Measurements from ENCODE around the gene SLC6A11.

Gene SLC6A11

GRCh38 chr3:10933805-10934481, 117.9 kb downstream of the SLC6A11 start:
- DNase-seq = no peak

DNA sequence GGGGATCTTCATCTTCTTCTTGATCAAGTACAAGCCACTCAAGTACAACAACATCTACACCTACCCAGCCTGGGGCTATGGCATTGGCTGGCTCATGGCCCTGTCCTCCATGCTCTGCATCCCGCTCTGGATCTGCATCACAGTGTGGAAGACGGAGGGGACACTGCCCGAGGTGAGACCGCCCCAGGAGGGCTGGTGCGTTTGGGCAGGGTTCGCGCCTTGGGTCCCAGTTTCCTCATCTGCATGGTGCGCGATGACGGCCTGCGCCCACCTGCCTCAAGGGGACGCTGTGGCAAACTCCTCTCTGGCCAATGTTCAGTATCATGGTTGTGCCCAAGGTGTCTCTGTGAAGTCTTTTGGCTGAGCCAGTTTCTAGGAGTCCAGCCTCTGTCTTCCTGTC, 119.0 kb downstream of the SLC6A11 start:
- DNase-seq = no peak

DNA sequence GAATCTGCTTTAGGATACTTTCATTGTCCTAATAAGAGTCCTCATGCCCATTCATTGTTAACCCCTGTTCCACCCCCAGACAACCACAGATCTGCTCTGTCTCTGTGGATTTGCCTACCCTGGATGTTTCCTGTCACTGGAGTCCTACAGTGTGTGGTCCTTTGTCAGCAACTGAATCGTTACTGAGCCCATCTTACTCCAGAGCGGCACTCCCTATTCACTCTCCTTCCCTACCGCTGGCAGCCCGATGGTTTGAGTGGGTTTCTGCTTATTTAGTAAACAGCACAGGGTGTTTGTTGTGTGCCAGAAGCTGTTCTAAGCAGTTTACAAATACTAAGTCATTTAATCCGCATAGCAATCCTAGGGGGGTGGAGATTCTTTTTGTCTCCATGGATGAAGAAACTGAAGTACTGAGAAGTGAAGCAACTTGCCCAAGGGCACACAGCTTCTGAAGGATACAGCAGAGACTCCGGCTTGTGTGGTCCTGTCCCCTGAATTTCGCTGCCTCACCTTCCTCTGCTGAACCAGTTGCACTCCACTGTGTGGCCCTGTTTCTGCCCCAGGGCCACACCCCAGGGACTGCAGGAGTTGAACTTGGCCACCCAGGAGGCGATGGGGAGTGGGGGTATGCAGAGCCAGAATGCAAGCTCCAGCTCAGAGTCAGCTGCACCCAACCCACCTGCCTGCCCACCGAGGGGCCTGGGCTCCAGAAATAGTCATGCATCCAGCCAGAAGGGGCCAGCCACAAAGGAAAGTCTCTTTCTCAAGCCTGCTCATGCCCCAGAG, 120.0 kb downstream of the SLC6A11 start:
- DNase-seq = no peak

DNA sequence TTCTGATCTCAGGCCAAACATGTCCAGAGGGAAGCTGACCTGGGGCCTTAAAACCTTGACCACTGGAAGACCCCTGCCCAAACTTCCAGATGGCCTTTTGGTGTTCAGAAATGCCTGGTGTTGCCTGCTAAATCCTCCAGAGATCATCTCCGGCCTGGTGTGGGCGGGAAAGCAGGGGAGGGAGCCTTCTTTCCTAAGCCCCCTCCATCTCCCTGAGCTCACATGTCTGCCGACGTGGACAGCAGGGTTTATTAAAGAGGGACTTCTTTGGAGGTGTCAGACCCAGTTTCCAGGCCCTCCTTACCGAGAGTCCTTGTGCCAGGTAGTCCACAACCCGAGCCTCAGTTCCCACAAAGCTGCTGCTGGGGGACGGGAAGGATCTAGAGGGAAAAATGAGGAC, 120.7 kb downstream of the SLC6A11 start:
- no peak for DNase-seq

DNA sequence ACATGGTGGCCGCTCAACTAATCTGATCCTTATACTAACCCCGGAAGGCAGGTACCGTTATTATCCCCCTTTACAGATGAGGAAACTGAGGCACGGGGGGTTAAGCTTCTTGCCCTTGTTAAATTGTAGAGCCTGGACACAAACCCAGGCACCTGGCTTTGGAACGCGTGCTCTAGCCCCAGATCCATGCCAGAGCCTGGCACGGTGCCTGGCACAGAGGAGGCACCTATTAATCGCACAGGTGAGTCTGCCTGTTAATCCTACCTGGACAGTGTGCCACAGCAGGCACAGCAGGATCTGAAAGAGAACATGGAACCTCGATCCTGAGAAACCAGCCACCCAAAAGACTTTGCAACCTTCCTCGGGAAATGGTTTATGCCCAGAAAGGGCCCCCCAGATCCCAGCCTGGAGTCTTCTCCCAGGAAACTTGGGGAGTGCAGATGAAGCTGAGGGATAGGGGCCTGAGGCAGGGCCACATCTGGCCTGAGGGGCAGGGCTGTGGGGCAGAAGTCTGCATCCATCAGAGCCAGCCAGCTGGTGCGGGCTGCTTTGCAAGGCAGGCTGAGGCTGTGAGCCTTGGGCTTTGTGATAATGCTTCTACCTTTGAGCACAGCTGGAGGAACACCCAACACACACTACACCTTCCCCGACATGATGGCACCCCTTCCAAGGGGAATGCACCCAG, 121.3 kb downstream of the SLC6A11 start:
- DNase-seq = no peak

- DNase-seq = no peak
These were observed 123.5 kb downstream of the SLC6A11 start for GRCh38 chr3:10939556-10939955.

GRCh38 chr3:10940106-10940505, 124.1 kb downstream of the SLC6A11 start:
- DNase-seq = no peak

GRCh38 chr3:10941972-10942371, 125.9 kb downstream of the SLC6A11 start:
- DNase-seq = no peak

DNA sequence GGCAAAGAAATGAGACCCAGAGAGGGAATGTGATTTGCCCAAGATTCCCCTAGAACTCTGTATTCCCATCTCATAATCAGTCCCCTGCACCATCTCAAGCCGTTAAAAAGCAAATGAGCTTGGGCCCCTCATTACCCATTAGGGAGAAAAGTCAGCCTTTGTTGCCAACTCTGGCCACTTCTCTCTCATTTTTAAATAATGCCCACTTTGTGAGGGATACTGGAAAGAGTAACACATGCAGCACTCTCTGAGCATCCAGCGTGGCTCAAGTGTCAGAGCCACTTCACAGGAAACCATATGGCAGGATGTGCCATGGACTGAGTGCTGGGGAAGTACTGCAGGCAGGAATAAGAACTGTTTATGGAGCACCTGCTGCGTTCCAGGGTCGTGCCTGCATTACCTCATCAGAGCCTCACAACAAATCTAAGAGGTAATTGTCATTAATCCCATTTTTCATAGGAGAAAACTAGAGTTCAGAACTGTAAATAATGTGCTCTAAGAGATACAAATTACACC, 126.7 kb downstream of the SLC6A11 start:
- DNase-seq = no peak

GRCh38 chr3:10944866-10945265, 128.8 kb downstream of the SLC6A11 start:
- DNase-seq = no peak

GRCh38 chr3:10945683-10946287, 129.8 kb downstream of the SLC6A11 start:
- DNase-seq = no peak

GRCh38 chr3:10946526-10946925, 130.5 kb downstream of the SLC6A11 start:
- no peak for DNase-seq

- DNase-seq = no peak
These were observed 132.3 kb downstream of the SLC6A11 start for GRCh38 chr3:10948326-10948725.

DNA sequence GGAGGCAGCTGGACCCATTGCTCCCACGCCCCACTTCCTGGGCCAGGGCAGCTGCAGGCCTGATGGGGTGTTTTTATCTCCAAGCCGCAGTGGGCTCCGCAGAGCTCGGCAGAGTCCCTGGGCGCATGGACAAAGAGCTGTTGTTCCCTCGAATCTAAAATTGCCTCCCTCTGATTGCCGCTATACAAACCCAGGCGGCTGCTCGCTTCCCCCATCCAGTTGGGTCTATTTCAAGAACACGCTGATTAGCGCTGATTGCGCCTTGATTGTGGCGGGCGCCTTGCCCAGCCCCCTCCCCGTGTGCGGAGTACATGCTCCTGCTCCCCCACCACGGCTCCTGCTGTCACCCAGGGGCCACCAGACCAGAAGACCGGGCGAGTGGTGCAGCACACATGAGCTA, 133.2 kb downstream of the SLC6A11 start:
- DNase-seq = no peak

- DNase-seq = no peak
These were observed 134.7 kb downstream of the SLC6A11 start for GRCh38 chr3:10950476-10951294.

DNA sequence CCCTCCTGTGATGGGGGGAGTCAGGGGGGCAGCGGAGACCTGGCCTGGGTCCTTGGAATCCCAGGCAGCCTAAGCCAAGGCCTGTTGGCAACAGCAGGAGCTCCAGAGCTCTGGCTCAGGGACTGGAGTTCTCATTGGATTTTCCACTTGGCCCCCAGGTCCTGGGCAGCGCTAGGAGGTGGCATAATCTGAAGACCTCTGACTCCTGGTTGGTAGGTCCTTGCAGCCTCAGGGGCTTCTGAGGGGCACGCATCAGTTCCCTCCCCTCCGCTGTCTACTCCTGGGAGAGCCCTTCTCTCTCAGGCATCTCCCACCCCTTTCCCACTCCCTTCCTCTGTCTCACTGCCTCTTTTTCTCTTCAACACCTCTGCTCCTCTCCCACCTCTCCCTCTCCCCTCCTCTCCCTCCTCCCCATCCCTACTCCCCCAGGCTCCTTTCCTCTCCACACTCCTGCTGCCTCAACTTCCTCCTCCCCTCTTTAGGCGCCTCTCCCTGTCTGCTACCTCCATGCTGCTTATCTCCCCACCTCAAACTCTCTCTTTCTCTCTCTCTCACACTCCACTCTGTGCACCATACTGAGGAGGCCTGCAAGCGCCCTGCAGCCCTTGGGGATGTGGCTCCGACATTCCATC, 135.4 kb downstream of the SLC6A11 start:
- no peak for DNase-seq

DNA sequence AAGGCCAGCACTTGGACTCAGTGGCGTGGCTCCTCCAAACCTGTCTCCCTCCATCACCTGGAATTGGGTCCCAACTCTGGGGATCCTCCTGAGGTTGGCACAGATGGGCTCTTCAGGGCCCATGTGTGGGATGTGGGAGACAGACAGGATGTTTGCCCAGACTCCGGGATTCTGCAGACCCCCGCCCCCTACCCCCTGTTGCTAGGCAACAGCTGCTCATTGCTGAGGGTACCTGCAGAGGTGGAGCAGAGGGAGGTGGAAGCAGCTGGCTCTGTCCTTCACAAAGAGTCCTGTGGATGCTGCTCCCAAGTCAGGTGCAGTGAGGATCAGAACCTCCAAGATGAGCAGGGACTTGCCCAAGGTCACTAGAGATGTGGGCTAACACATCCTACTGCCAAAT, 136.5 kb downstream of the SLC6A11 start:
- DNase-seq = no peak

DNA sequence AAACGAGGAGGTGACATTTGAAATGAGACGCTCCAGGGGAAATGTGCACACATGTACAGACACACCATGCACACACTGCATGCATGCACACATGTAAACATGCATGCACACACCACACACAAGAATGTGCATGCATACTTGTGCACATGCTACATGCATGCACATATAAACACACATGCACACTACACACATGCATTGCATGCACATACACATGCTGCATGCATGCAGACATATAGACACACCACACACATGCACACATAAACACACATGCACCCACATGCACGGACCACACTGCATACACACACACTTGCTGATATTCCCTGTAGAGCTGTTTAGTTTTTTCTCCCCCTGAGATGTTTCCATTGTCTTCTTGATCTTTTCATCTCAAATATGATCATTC, 138.7 kb downstream of the SLC6A11 start:
- DNase-seq = no peak

DNA sequence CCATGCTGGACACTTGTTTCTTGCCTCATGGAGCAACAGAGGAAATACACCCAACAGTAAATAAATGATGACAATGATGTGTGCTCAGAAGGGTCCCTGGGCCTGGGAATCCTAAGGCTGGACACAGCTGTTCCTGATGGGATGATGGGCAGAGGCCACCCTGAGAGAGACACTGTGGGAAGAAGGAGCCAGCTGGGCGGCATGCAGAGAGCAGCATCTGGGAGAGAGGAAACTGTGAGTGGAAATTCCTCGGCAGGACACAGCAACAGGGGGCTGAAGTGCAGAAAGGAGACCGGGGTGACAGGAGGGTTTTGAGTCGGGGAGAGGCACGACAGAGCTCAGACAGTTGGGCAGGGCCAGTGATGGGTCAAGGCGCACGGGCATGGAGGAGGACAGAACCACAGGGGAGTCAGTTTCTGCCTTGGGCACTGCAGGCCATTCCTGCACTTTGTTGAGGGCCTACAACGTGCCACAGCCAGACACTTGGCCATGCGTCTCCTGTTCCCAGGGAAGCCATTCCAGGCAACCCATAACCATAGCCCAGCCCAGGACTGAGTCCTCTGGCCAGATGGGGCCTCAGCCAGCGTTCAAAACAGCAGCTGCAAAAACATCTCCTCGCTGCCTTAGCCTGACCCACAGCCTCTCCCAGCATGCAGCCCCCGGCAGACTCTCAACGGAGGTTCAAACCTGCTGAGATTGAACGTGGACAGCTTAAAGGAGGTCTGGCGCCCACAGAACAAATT, 139.9 kb downstream of the SLC6A11 start:
- no peak for DNase-seq

- no peak for DNase-seq
These were observed 140.5 kb downstream of the SLC6A11 start for GRCh38 chr3:10956531-10956930.

GRCh38 chr3:10956986-10957385, 141.0 kb downstream of the SLC6A11 start:
- no peak for DNase-seq

Measured in NCI-H748 treated with DMSO at 0.1 percent for 48 hours (cell line).